Stimulated activated CD4-positive, alpha-beta T cell treated with anti-CD3 and anti-CD28 coated beads, Interleukin-15, amount 100 ng/mL, for 24 hours (primary cell): ENCODE data around the gene TTC7B.
"Not testable (repeated sequence)": the region's sequence is repeated elsewhere in the genome, so short reads cannot be mapped to it uniquely, and the experiment has no call there.

Experiments
- DNase-seq: peaks from one replicate; pipeline ENCODE4 v3.0.0-alpha.2; 2020

Gene TTC7B

GRCh38 chr14:90815822-90816662 lies at the start of gene TTC7B:
Gene TTC7B (minus strand): TSS chr14:90816430. CDS start chr14:90816295, 135 bp downstream.
- peak; percentile 38 for DNase-seq

GRCh38 chr14:90864741-90865140 lies 48.5 kb upstream of the TTC7B start:
- no peak for DNase-seq

DNA sequence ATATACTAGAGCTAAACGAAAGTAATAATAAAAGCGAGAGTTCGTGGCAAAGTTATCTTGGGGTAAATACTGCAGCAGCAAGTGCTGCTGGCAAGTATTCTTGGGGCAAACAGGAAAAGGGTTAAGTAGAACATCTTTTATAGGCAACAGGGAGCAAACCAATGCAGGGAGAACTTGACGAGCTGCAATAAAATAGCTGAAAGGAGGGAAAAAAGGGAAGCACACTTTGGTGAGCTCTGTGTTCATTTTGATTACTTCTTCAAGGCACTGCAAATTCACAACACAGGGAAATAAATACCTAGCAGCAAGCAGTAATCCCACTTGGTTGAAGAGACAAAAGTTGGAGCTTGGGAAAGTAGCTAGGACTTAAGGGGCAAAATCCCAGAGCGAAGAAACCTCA lies 42.3 kb upstream of the TTC7B start:
- no peak for DNase-seq

GRCh38 chr14:90857866-90858265 lies 41.6 kb upstream of the TTC7B start:
- no peak for DNase-seq

DNA sequence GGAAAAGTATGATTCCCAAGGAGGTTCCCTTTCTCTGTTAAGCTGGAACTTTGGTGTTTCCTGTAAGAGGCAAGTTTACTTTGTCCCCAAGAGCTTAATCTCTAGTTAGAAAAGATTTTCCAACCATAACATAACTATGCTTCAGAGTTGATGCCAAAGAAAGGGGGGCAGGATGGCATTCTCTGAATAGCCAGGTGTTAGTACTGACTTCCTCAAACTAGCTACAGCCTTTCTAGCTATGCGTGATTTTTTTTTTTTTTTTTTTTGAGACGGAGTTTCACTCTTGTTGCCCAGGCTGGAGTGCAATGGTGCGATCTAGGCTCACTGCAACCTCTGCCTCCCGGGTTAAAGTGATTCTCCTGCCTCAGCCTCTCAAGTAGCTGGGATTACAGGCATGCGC lies 39.9 kb upstream of the TTC7B start:
- DNase-seq, result not testable (repeated sequence)

DNA sequence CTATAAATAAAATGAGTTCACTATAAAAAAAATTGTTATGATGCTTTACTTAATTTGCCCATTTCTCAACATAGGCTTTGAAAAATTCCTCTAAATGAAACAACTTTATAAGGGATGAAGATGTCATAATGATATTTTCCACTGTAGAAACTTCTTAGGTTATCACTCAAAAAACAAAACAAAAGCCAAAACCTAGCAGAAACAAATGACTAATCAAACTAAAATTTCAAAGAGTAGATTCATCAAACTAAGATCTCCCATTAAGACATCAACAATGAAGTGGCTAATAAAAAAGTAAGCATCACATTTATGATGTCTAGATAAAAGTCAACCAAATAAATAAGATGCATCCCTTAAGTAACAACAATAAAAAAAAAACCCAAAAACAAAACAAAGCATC lies 36.9 kb upstream of the TTC7B start:
- no peak for DNase-seq

DNA sequence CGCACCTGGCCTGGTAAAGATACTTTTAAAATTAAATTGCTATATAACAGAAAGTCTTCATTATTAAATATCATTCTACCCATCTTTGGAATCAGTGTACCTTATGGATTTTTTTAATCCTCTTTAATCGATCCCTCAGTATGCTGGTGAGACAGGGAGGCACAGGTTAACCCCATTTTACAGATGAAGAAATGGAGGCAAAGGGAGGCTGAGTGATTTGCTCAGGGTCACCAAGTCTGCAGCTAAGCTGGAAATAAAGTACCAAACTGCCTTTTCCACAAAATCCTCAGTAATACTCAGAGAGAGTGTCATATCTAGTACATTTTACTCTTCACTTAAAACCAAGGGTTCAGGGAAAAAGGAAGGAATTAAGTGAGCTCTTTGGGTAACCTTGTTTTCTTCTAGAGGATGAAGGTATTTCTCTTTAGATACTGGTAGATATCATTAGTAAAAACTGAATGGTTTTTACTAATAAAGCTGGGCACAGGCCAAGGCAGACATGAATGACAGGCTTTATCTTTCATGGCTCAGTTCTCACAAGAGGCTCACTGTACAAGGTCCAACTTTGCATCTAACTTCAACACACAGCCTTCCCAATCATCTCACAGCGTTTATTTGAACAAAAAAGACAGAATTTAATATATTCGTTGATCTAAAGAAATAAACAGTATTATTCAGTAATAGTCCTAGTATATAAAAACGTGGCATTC lies 35.3 kb upstream of the TTC7B start:
- DNase-seq, result no peak

- no peak for DNase-seq
Observed at GRCh38 chr14:90850487-90850886, 34.3 kb upstream of the TTC7B start.

DNA sequence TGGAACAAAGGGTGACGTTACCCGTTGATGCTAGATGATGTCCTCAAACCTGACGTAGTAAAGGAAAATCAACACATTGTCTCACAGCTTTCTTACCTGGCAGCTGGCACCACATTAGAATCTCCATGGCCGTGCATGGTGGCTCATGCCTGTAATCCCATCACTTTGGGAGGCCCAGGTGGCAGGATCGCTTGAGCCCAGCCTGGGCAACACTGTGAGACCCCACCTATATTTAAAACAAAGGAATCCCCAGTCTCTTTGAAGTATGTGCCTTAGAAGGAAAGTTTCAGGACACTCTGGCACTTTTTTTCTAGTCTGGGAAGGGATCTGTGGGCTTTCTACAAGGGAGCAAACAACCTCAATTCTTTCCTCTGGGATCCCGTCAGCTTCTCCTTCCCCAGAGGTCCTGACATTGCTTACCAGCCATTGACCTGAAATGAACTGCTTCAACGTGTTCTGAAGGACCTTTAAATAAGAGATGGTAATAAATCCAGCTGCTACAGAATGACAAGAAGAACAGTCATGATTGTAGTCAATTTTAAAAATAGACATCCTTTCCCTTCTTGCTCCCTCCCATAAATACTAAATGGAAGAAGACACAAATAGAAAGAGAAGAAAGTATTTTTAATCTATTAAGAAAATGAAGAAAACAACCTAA lies 33.7 kb upstream of the TTC7B start:
- DNase-seq, result no peak

- DNase-seq, result no peak
Observed at GRCh38 chr14:90848944-90849731, 32.9 kb upstream of the TTC7B start.

GRCh38 chr14:90846511-90846910 lies 30.3 kb upstream of the TTC7B start:
- no peak for DNase-seq

DNA sequence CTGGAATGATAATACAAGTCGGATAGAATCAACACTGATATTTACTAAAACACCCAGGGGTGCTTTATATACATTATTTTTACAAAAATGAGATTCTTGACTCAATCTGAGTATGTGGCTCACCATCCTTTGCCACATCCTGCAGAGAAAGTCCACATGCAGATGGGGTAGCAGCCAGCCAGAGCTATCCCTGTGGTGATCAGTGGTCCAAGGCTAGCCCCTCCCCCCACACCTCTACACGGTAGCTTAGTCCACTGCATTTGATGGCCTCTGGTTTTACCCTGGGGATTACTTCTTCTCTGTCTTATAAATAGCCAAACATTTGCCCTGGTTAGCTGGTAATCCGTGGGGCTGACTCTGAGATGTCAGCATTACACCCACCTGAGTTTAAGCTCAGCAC lies 28.1 kb upstream of the TTC7B start:
- DNase-seq, result no peak

GRCh38 chr14:90842726-90843125 lies 26.5 kb upstream of the TTC7B start:
- DNase-seq, result no peak

GRCh38 chr14:90840667-90841066 lies 24.4 kb upstream of the TTC7B start:
- DNase-seq, result not testable (repeated sequence)

DNA sequence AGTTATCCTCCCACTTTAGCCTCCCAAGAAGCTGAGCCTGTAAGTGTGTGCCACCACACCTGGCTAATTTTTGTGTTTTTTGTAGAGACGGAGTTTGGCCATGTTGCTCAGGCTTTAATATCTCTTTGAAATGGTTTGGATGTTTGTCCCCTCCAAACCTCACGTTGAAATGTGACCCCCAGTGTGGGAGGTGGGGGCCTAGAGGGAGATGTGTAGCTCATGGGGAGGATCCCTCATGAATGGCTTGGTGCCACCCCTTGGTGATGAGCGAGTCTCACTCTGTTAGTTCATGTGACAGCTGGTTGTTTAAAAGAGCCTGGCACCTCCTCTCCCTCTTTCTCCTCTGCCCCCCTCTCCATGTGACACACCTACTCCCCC lies 23.6 kb upstream of the TTC7B start:
- DNase-seq, result no peak

GRCh38 chr14:90839024-90839888 lies 23.0 kb upstream of the TTC7B start:
- DNase-seq, result no peak

GRCh38 chr14:90838531-90838930 lies 22.3 kb upstream of the TTC7B start:
- not testable (repeated sequence) for DNase-seq

DNA sequence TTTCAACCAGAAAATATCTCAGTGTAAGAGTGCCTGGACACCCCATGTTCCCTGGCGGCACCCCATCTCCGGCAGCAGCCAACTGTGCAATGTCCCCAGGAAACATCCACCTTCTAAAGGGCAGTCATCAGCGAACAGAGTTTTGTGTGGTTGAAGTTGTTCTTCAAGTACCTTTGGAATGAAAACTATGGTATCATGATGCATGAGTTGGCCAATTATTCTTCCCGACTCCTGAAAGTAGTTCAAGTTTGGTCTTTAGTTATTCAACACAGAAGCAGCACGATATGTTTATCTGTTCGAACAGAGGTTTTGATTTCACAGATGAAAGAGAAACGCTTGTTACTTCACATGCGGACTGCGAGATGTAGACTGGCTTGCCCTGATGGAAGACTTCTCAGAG lies 21.1 kb upstream of the TTC7B start:
- no peak for DNase-seq

DNA sequence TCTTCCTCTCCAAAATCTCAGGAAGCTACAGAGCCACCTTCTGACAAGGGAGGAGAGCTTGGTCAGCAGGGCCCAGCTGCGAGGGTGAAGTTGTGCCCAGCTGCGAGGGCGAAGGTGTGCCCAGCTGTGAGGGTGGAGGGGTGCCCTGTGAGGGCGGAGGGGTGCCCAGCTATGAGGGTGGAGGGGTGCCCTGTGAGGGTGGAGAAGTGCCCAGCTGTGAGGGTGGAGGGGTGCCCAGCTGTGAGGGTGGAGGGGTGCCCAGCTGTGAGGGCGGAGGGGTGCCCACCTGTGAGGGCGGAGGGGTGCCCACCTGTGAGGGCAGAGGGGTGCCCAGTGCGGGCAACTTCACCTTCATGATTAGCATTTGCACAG lies 20.4 kb upstream of the TTC7B start:
- DNase-seq, result no peak

GRCh38 chr14:90831821-90832220 lies 15.6 kb upstream of the TTC7B start:
- no peak for DNase-seq

DNA sequence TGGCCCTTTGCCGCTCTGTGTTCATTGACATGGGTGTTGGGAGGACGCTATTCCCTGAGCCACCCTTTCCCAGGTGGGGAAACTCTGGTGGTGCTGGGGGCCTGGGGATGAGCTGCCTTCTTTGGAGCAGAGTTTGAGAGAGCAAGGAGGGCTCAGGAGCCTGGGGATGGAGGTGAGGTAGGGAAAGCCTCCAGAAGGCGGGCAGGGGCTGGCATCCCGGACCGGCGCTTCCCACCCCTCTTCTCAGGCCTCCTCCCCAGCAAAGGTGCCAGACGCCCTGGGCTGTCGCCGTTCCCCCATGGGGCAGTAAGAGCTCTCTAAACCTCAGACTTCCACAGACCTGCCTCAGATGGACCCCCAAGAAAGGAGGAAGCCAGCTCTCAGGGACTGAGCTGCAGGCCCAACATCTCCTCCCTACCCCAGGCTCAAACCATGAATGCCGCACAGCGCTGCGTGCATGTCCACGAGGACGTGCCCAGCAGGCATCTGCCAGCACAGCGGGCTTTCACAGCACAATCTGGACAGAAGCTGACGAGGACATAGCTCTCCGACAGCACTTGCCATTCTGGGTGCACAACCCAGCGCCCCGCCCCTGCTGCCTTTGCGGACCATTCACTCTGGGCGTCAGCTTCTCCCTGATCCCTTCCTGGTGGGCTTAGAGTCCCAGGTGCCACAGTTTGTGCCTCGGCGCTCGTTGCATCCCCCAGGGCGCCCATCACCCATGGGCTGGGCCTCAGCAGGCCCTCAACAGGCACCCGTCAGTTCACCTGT lies 14.9 kb upstream of the TTC7B start:
- DNase-seq, result no peak
